ENCODE data around the gene AFF3. TPM values are rescaled to one million over a fixed set of nuclear protein-coding genes. Genes with fewer than 3 reads are reported as not detected.

Gene AFF3
- total and polyA plus RNA-seq, 2 of the 8 experiments (the other 6 are each of a cell fraction or from before 2014, with no cell fraction given), result 0.27 to 3.0 TPM

DNA sequence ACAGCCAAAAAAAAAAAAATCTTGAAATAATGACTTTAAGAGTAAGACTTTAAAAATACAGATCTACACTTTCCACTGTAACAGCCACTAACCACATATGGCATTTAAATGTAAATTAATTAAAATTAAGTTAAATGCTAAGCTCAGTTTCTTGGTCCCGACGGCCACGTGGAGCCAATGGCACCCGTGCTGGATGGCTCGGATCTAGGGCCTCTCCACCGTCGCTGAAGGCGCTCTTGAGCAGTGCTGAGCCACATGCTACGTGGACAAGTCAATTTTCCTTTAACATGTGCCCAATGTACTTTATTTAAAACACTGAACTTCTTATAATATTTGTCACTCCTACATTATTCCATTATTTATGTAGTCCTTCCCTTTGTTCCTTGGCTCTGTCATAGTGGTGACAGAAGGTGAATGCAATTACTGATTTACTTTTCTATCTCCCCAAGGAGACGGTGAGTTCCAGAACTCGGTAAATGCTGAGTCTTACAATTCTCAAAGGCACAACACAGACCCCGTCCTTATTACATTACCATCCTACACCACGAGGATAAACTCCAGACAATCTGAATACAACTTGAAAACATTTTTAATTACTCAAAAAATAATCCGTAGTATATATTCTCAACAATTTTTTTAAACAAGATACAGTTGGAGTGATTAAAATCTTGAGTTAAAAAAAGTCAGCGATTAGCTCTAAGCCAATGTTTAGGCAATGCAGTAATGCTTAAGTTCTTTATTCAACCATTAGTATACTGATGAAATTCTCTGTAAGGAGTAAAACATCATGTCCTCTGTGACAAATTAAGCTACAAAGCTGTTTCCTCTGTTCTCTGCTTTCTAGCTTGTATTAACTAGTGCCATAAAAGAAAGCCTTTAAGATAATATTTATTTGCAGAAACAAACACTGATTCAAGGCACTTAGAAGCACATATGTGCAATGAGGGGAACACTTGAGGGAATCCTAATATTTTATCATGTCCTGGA, 95.1 kb downstream of the AFF3 start (continued):
- TF ChIP-seq SAP30 (IDR thresholded peaks at IDR 0.05; ENCODE audit: insufficient read depth, insufficient replicate concordance, low read length) (no peak), RAD21 (IDR thresholded peaks at IDR 0.05 in 1 of 2, conservative IDR thresholded peaks at IDR 0.05 in 1 of 2; ENCODE audit: low read depth in 2 of 2, low read length in 2 of 2) (no peak), SP2 (IDR thresholded peaks at IDR 0.05; ENCODE audit: low read length) (no peak), SIRT6 (IDR thresholded peaks at IDR 0.05; ENCODE audit: low read length) (no peak), CHD2 (IDR thresholded peaks at IDR 0.05; ENCODE audit: low read length) (no peak), MAFK (IDR thresholded peaks at IDR 0.05; ENCODE audit: low read depth, low read length) (no peak), TAF7 (optimal IDR thresholded peaks at IDR 0.05; ENCODE audit: borderline replicate concordance, low read depth, low read length) (no peak), BACH1 (IDR thresholded peaks at IDR 0.05; ENCODE audit: low read length) (no peak), TCF12 (IDR thresholded peaks at IDR 0.05; ENCODE audit: low read depth, low read length) (no peak), EP300 (IDR thresholded peaks at IDR 0.05; ENCODE audit: borderline replicate concordance in 1 of 2, low read depth in 2 of 2, low read length in 2 of 2) (no peak), KDM1A (IDR thresholded peaks at IDR 0.05; ENCODE audit: borderline replicate concordance, low read length) (no peak)
